WTC11 (cell line): ENCODE data around the gene DMWD. TPM values are rescaled to one million over a fixed set of nuclear protein-coding genes. Genes with fewer than 3 reads are reported as not detected.

Source experiments
- ATAC-seq: fragments of 200-7000 bp; cut with Tn5 transposase; 2 replicates; pipeline ENCODE4 v1.10.0; 2021; ENCODE audit warnings: mild to moderate bottlenecking, moderate library complexity
- CTCF ChIA-PET: fragments of 300-600 bp; sonication (Branson Sonifier 250); formaldehyde crosslinking; loops from one replicate; lab custom pipeline; 2021; ENCODE audit warnings: antibody characterized with exemption; lab: Charles Lee
- POLR2A ChIA-PET: fragments of 350-600 bp; sonication (Branson Sonifier 250); formaldehyde crosslinking; loops from one replicate; lab custom pipeline; 2021; ENCODE audit warnings: antibody characterized with exemption; lab: Charles Lee
- DNase-seq: peaks from one replicate; pipeline ENCODE4 v3.0.0; 2021; ENCODE audit warnings: low spot score
- H3K27ac Mint-ChIP-seq: 2 replicates; pipeline ENCODE4 v1.8.0; 2021; ENCODE audit warnings: mixed read lengths
- H3K27me3 Mint-ChIP-seq: 2 replicates; pipeline ENCODE4 v1.8.0; 2021; ENCODE audit warnings: low read depth, mild to moderate bottlenecking, moderate library complexity, mixed read lengths
- H3K36me3 Mint-ChIP-seq: 2 replicates; pipeline ENCODE4 v1.8.0; 2021; ENCODE audit warnings: mixed read lengths
- H3K4me1 Mint-ChIP-seq: 2 replicates; pipeline ENCODE4 v1.8.0; 2022; ENCODE audit warnings: mixed read lengths
- H3K4me3 Mint-ChIP-seq: 2 replicates; pipeline ENCODE4 v1.8.0; 2021; ENCODE audit warnings: mild to moderate bottlenecking, moderate library complexity, mixed read lengths
- H3K9me3 Mint-ChIP-seq: 2 replicates; pipeline ENCODE4 v1.8.0; 2021; ENCODE audit warnings: mixed read lengths
- CREB1 ChIP-seq: sonication (generic); formaldehyde crosslinking; IDR thresholded peaks from 2 replicates; pipeline ENCODE4 v1.8.0; 2023; ENCODE audit warnings: mild to moderate bottlenecking, missing genetic modification reagents
- ELF4 ChIP-seq: sonication (generic); formaldehyde crosslinking; IDR thresholded peaks from 2 replicates; pipeline ENCODE4 v1.8.1; 2022; ENCODE audit warnings: low read depth, mild to moderate bottlenecking, moderate library complexity, missing genetic modification reagents
- EMX1 ChIP-seq: fragments of 250-450 bp; sonication (Bioruptor Pico); IDR thresholded peaks from 2 replicates; pipeline ENCODE4 v1.8.0; 2021; ENCODE audit warnings: mild to moderate bottlenecking
- ERG ChIP-seq: fragments of 250-450 bp; sonication (Bioruptor Pico); IDR thresholded peaks from 2 replicates; pipeline ENCODE4 v1.8.0; 2021; ENCODE audit warnings: mild to moderate bottlenecking
- FOXP1 ChIP-seq: sonication (generic); formaldehyde crosslinking; IDR thresholded peaks from 2 replicates; pipeline ENCODE4 v1.8.0; 2022; ENCODE audit warnings: missing genetic modification reagents, mild to moderate bottlenecking, moderate library complexity, borderline replicate concordance
- FOXP4 ChIP-seq: sonication (generic); formaldehyde crosslinking; IDR thresholded peaks from 2 replicates; pipeline ENCODE4 v1.8.0; 2022; ENCODE audit warnings: mild to moderate bottlenecking, missing genetic modification reagents
- HMGXB4 ChIP-seq: sonication (generic); formaldehyde crosslinking; IDR thresholded peaks from 2 replicates; pipeline ENCODE4 v1.8.1; 2023; ENCODE audit warnings: mild to moderate bottlenecking, moderate library complexity, missing genetic modification reagents
- JAZF1 ChIP-seq: fragments of 250-450 bp; sonication (Bioruptor Pico); IDR thresholded peaks from 2 replicates; pipeline ENCODE4 v1.9.0; 2021; ENCODE audit warnings: moderate library complexity, mild to moderate bottlenecking, inconsistent platforms
- JUN ChIP-seq: sonication (generic); formaldehyde crosslinking; IDR thresholded peaks from 2 replicates; pipeline ENCODE4 v1.8.0; 2023; ENCODE audit warnings: mild to moderate bottlenecking, missing genetic modification reagents
- MLX ChIP-seq: sonication (generic); formaldehyde crosslinking; IDR thresholded peaks from 2 replicates; pipeline ENCODE4 v1.8.1; 2023; ENCODE audit warnings: mild to moderate bottlenecking, missing genetic modification reagents, moderate library complexity
- NFATC4 ChIP-seq: fragments of 250-450 bp; sonication (Bioruptor Pico); IDR thresholded peaks from 2 replicates; pipeline ENCODE4 v1.9.0; 2021; ENCODE audit warnings: mild to moderate bottlenecking
- NFE2L1 ChIP-seq: sonication (generic); formaldehyde crosslinking; IDR thresholded peaks from 2 replicates; pipeline ENCODE4 v1.8.1; 2023; ENCODE audit warnings: missing genetic modification reagents
- PRRX2 ChIP-seq: fragments of 250-450 bp; sonication (Bioruptor Pico); IDR thresholded peaks from 2 replicates; pipeline ENCODE4 v1.8.0; 2021; ENCODE audit warnings: mild to moderate bottlenecking
- SMAD3 ChIP-seq: sonication (generic); formaldehyde crosslinking; IDR thresholded peaks from 2 replicates; pipeline ENCODE4 v1.8.0; 2022; ENCODE audit warnings: missing genetic modification reagents, mild to moderate bottlenecking, borderline replicate concordance
- SMAD4 ChIP-seq: sonication (generic); formaldehyde crosslinking; IDR thresholded peaks from 2 replicates; pipeline ENCODE4 v1.8.0; 2022; ENCODE audit warnings: mild to moderate bottlenecking, missing genetic modification reagents
- TP53 ChIP-seq: sonication (generic); formaldehyde crosslinking; IDR thresholded peaks from 2 replicates; pipeline ENCODE4 v1.8.1; 2023; ENCODE audit warnings: mild to moderate bottlenecking, missing genetic modification reagents
- ZNF416 ChIP-seq: fragments of 250-450 bp; sonication (Bioruptor Pico); IDR thresholded peaks from 2 replicates; pipeline ENCODE4 v1.9.0; 2021; ENCODE audit warnings: mild to moderate bottlenecking, inconsistent platforms
- ZNF425 ChIP-seq: fragments of 250-450 bp; sonication (Bioruptor Pico); conservative IDR thresholded peaks from 2 replicates; pipeline ENCODE4 v1.9.0; 2021; ENCODE audit warnings: mild to moderate bottlenecking
- ZNF512 ChIP-seq: sonication (generic); formaldehyde crosslinking; IDR thresholded peaks from 2 replicates; pipeline ENCODE4 v1.8.1; 2022; ENCODE audit warnings: missing genetic modification reagents, borderline replicate concordance
- total RNA-seq: library from RNA; stranded (reverse); gene quantifications from 3 replicates; pipeline ENCODE4 v1.2.3, GENCODE V29; 2021

DMWD gene
- total RNA-seq, 1 experiment from 2014 or later, result 60.7 TPM

- H3K4me3 Mint-ChIP-seq, result no peak overlapping the region
- CTCF ChIA-PET, result interaction anchor here (0.5 to 7.2 kb wide), 7 partner anchors 21 to 97 kb away, joined by 3 to 135 read pairs (median 4); partner anchors contain the start of genes FOXA3, MYPOP, SIX5 and SYMPK
- no peaks in the 10 kb centered on the region for H3K9me3 Mint-ChIP-seq
- ATAC-seq, result no peak
- DNase-seq, result no peak
- peaks cover 25% of the 10 kb centered on the region for H3K4me1 Mint-ChIP-seq
- H3K27me3 Mint-ChIP-seq, result no peaks in the 10 kb centered on the region
- POLR2A ChIA-PET, result interaction anchor here (1.1 kb wide), 1 partner anchor 50 kb away, joined by 3 read pairs; no protein-coding TSS in a partner anchor
- peak overlapping the region; percentile 42 for H3K27ac Mint-ChIP-seq
- no peak for TF ChIP-seq HMGXB4 (CRISPR knock-in tag)
- peaks cover 35% of the 10 kb centered on the region for H3K36me3 Mint-ChIP-seq
These were observed 27.9 kb upstream of the DMWD start for GRCh38 chr19:45820413-45821102.

GRCh38 chr19:45819769-45820168 is 27.1 kb upstream of the DMWD start:
- Mint-ChIP-seq H3K4me1 (peaks cover 25% of the 10 kb centered on the region), H3K9me3 (no peaks in the 10 kb centered on the region), H3K36me3 (peaks cover 32% of the 10 kb centered on the region), H3K4me3 (no peak overlapping the region), H3K27ac (peak overlapping the region; percentile 27; the same call in 1 of the 2 replicates), H3K27me3 (no peaks in the 10 kb centered on the region)
- no peak for DNase-seq
- POLR2A ChIA-PET, result no interaction called here
- CTCF ChIA-PET, result interaction anchor here (1.3 to 7.2 kb wide), 4 partner anchors 21 to 49 kb away, joined by 3 to 135 read pairs (median 8); partner anchors contain the start of genes FOXA3, SIX5 and SYMPK
- ATAC-seq, result no peak
- no peak for TF ChIP-seq JAZF1 (CRISPR knock-in tag)
- no peak for TF ChIP-seq ELF4 (CRISPR knock-in tag)
- no peak for TF ChIP-seq MLX (CRISPR knock-in tag)
- TF ChIP-seq ERG, result no peak
- TF ChIP-seq SMAD4, result no peak
- TF ChIP-seq JUN (CRISPR knock-in tag), result no peak
- no peak for TF ChIP-seq SMAD3 (CRISPR knock-in tag)
- no peak for TF ChIP-seq ZNF512
- no peak for TF ChIP-seq NFE2L1 (CRISPR knock-in tag)
- TF ChIP-seq TP53, result no peak
- no peak for TF ChIP-seq ZNF416
- no peak for TF ChIP-seq PRRX2 (CRISPR knock-in tag)
- TF ChIP-seq FOXP1, result no peak
- no peak for TF ChIP-seq NFATC4
- TF ChIP-seq ZNF425 (CRISPR knock-in tag), result no peak
- no peak for TF ChIP-seq CREB1 (CRISPR knock-in tag)
- no peak for TF ChIP-seq FOXP4
- no peak for TF ChIP-seq EMX1 (CRISPR knock-in tag)
